Spleen (tissue), 7 donors: ENCODE measurements around the gene YOD1.

ENCODE experiments used
- POLR2AphosphoS5 ChIP-seq, 3 donors: sonication (generic); formaldehyde crosslinking; IDR thresholded peaks; one replicate each; pipeline ENCODE4 v1.5.1; 2017; ENCODE audit warnings: antibody characterized with exemption in 3 of 3
- TF ChIP-seq, protein P1 (sequence below), 11 experiments: fragments of 200-600 bp in 7 of 11; fragments of 450-650 bp in 4 of 11; sonication (generic) in 4 of 11; IDR thresholded peaks in 8 of 11; conservative IDR thresholded peaks in 3 of 11; 1 replicate in 7 of 11; 2 replicates in 4 of 11; pipeline versions ENCODE4 v1.4.0 to v1.8.0; 2016 to 2021; ENCODE audit warnings: antibody characterized with exemption in 11 of 11, inconsistent platforms in 4 of 11, mild to moderate bottlenecking in 1 of 11
- donor health status: DM: no; HTN: no; CAD: no; lungs with moderate emphysema.
- donor health status: DM: no; HTN: no; CAD: no.
- donor health status: DM: no; HTN: no; CAD: no.

DNA sequence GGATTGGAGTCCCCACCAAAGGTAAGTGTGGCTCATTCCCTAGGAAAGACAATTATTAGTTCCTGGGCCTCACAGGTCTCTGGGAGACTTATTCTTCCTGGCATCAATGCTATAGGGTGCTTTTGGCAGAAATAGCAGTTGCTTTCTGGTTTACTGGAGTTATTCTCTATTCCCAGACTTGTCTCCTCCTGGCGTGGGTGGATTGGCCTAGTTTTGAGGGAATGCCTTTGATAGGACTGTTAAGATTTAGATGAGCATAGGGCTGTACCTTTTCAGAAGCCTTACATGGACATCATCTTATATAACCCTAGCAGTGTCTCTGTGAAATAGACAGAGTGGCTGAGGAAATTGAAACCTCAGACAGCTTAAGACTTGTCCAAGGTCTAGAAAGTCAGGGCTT lies 11.1 kb upstream of the YOD1 start:
- TF ChIP-seq POLR2AphosphoS5 (IDR thresholded peaks at IDR 0.05): no peak
- TF ChIP-seq, protein P1, sequence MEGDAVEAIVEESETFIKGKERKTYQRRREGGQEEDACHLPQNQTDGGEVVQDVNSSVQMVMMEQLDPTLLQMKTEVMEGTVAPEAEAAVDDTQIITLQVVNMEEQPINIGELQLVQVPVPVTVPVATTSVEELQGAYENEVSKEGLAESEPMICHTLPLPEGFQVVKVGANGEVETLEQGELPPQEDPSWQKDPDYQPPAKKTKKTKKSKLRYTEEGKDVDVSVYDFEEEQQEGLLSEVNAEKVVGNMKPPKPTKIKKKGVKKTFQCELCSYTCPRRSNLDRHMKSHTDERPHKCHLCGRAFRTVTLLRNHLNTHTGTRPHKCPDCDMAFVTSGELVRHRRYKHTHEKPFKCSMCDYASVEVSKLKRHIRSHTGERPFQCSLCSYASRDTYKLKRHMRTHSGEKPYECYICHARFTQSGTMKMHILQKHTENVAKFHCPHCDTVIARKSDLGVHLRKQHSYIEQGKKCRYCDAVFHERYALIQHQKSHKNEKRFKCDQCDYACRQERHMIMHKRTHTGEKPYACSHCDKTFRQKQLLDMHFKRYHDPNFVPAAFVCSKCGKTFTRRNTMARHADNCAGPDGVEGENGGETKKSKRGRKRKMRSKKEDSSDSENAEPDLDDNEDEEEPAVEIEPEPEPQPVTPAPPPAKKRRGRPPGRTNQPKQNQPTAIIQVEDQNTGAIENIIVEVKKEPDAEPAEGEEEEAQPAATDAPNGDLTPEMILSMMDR (IDR thresholded peaks at IDR 0.05 in 8 of 11, conservative IDR thresholded peaks at IDR 0.05 in 3 of 11): no peak
